ENCODE data around the gene ALK.

Gene ALK

GRCh38 chr2:29347774-29348461 lies 573.5 kb downstream of the ALK start:
- no peak for DNase-seq

- DNase-seq: no peak
Observed at GRCh38 chr2:29345236-29345635, 576.1 kb downstream of the ALK start.

DNA sequence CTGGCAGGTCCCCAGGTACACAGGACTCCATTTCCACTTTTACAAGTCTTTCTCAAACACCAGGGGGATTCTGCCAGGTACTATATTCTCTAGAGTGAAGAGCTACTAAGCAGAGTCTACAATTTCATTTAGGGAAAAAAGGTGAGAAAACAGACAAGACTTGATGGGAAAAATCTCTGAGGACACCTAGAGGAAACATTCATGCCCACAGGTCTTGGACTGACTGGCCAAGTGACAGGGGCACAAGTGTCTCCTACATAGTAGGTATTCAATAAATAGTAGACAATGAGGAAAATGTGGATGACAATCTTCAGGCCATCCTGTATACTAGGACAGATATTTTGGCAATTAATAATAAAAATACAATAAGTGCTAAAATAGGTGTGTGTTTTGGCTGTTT lies 577.6 kb downstream of the ALK start:
- DNase-seq: no peak

DNA sequence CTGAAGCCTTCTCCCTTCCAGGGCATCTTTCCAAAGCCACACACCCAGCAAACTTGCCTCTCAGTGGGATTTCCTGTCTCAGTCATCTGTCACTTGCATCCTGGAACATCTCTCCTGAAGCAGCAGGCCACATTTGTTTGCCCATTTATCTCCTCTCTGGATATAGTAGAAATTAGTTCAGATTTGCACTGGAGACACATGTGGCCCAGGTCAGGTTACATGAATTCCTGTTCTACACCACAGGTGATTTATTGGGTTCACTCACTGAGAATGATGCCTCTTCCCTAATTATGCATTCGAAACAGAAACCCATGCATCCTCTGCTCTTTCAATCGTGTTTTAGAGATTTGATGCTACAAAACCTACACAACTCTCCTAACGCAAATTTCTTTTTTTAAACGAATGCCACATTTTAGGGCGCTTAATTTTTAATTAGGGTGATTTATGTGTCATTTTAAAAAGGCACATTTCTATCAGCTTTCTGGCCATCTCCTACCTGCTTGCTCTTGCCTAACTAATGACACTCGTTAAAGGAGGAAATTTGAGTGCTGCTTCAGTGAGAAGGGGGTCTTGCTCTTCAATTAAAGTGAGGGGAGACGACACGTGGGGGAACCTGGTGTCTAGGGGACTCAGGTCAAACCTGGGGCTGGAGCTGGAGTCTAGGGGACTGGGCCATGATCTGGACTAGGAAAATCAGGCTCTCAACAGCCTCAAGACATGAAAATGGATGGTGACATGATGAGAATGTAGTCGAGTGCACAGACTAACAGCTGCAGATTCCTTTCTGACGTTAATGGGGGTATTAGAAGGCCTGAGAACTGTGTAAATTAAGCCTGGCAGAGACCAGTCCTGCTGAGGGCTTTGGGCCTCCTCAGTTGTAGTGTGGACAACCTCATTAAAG lies 584.8 kb downstream of the ALK start:
- DNase-seq: no peak

GRCh38 chr2:29335396-29335795 lies 586.0 kb downstream of the ALK start:
- no peak for DNase-seq

DNA sequence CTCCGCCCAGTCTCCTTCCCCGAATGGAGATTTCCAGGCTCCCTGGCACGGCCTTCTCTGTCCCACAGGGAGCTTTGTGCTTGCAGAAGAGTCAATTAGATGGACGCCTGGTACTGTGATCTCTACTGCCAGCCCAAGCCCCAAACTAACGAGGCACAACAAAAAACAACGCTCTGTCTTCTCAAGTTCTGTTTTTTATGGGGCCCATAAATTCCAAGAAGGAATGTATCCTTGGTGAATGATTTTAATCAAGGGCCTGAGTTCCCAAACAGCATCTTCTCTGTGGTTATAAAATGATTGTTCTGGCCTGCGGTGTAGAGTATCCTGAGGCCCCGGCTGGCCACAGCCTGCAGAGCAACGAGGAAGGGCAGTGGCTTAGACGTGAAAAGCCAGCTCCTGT lies 586.7 kb downstream of the ALK start:
- DNase-seq: no peak

- DNase-seq: no peak
Observed at GRCh38 chr2:29332540-29332939, 588.8 kb downstream of the ALK start.

DNA sequence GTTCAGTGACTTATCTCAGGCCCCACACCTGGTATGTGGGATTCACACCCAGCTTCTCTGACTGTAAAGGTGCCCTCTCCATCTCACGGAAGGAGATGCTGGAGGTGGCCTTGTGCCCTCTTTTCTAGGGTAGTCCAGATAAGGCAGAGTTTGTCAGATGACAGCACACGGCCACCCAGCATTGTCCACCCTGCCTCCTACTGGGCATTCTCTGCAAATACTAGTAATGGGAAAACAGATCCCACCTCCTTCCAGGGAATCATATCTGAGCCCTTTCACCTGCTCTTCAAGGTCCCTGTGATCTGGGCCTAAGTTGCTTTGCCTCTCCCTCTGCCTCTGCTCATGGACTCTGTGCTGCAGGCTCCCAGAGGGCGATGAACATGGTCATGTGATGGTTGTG lies 591.5 kb downstream of the ALK start:
- DNase-seq: no peak

GRCh38 chr2:29326926-29327325 lies 594.5 kb downstream of the ALK start:
- DNase-seq: no peak

- no peak for DNase-seq
Observed at GRCh38 chr2:29325544-29325943, 595.8 kb downstream of the ALK start.

DNA sequence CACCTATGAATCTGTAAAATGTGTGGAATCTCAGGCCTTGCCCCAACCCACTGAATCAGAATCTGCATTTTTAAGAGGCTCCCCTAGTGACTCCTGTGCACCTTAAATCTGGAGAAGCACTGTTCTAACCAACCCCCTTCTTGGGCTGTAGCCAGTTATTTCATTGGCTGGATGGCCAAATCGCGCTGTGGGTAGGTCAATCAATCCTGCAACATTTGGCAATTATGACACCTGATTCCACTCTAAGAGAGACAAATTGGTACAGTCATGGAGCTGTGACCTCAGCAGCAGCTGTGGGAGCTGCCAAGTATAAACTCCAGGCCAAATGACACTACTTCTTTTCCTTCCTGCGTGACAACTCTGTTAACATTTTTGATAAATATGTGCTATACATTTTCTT lies 597.4 kb downstream of the ALK start:
- no peak for DNase-seq

DNA sequence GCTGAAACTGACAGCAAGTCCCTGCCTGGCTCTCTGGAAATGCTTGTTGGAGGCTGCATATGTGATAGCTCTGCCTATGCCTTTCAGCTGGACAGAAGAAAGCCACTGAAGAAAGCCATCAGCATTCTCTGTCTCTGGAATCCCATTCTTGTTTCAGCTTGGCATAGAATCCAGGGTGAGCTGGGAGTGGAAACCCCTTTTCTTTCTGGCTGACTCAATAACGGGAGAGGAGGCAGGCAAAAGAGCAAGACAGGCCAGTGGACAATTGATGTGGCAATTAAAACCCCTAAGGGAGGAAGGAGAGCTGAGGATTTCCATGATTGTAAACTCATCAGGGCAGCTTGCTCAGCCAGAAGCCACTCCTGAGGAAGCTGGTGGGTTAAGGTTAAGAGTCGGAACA lies 598.1 kb downstream of the ALK start:
- DNase-seq: no peak

- DNase-seq: no peak
Observed at GRCh38 chr2:29322011-29322410, 599.4 kb downstream of the ALK start.

- no peak for DNase-seq
Observed at GRCh38 chr2:29317801-29318485, 603.4 kb downstream of the ALK start.

GRCh38 chr2:29317077-29317517 lies 604.3 kb downstream of the ALK start:
- DNase-seq: peak; percentile 40 to 50

DNA sequence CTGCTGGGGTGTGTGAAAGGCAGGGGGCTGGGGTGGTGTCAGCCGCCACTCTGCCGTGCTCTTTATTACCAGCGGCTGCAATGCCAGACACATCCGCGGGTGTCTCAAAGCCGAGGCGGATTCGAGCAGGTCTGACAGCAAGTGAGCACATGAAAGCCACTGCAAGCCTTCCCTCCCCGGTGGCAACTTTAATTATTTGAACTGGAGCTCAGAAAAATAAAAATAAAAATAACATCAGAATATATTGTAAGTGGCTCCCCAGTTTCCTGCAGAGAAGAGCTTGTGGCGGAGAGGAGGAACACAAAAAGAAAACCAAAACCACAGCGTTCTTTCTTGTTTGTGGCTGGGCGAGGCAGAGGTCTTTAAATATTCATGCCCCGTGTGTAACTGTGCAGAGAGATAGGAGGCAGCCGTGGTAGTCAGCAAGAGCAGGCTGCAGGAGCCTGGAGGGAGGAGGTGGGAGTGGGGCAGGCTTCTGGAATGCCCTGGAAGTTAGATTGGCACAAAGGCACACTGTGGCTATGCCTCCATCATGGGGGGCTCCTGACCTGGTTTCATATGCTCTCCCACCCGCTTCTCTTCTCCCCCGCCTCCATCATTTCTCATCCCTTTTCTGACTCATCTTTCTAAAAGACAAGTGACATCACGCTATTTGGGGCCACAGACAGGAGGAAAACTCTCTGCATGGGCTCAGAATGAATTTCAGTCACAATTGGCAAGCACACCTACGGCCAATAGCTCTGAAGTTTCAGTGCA lies 606.4 kb downstream of the ALK start:
- DNase-seq: peak in 1 of 2 experiments; percentile 16

GRCh38 chr2:29311458-29311857 lies 609.9 kb downstream of the ALK start:
- DNase-seq: no peak

DNA sequence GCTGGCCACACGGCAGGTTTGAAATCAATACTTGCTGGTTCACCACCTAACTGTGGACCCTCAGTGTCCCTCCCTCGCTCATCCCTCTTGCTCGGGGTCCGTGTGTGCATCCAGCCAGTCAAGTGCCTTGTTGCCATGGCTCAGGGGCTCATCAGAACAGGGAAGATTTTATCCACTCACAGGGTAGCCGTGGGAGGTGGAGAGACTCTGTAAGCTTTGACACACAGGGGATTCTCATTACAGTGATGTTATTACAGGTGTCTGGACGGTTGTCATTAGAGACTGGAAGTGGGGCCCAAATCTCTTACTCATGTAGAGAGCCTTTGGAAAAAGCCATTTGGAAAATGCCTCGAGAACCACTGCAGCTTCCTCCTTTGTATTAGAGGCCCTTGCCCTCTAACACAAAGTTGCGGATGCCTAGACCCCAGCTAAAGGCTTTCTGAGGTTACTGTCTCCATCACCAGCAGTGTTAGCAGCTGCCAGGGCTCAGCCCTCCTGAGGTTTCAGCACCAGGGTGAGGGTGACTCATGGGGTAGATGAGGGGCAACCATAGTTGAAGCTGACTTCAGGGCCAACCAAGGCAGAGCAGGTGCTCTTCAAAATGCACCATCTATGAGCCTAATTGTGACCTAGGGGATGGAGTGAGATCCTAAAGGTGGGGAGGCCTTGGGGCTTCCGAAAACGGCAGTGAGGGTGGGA lies 610.6 kb downstream of the ALK start:
- DNase-seq: no peak

GRCh38 chr2:29309090-29310029 lies 612.0 kb downstream of the ALK start:
- DNase-seq: peak; percentile 15 to 45

DNA sequence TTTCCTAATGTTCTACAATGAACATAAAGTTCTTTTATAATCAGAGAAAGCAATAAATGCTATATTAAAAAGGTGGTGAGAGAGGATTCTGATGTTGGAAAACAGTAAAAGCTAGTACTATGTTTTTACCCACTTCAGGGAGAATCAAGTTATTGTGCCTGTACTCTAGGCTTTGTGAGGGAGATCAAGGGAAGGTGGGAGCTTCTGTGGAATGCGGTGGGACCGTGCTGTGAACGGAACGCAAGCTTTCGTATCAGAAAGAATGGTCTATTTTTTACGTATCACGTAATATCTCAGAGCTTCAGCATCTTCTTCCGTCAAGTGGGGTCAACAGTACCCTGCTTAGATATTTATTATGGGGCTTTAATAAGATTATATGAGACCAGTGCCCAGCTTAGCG lies 613.0 kb downstream of the ALK start:
- no peak for DNase-seq

GRCh38 chr2:29307519-29307918 lies 613.9 kb downstream of the ALK start:
- no peak for DNase-seq

Data from AML-193 (cell line).